ENCODE measurements around the gene ATF7. TPM values are rescaled to one million over a fixed set of nuclear protein-coding genes. Genes with fewer than 3 reads are reported as not detected.
"Not testable (repeated sequence)": the region's sequence is repeated elsewhere in the genome, so short reads cannot be mapped to it uniquely, and the experiment has no call there.

ATF7 gene
- total RNA-seq, 4 donors from 2014 or later: 14.2 to 29.7 (median 26.8) TPM

- TF ChIP-seq POLR2AphosphoS5 (IDR thresholded peaks at IDR 0.05) (no peak), CTCF (IDR thresholded peaks at IDR 0.05) (no peak), POLR2A (IDR thresholded peaks at IDR 0.05) (no peak), EP300 (IDR thresholded peaks at IDR 0.05; ENCODE audit: low read depth) (no peak)
- no peaks in the 10 kb centered on the region for H3K36me3 ChIP-seq
- no peaks in the 10 kb centered on the region for H3K27me3 ChIP-seq
- no peak for DNase-seq
- intact Hi-C loops (cut with DNase I; ENCODE audit: low total_unique reads): no loop called here
- 77 to 78% methylated on average over 1 of the region's 1 CpG for WGBS, 2 donors (ENCODE audit: low coverage in 1 of 2)
- H3K4me1 ChIP-seq: no peaks in the 10 kb centered on the region
- no peak overlapping the region for H3K4me3 ChIP-seq
- in situ Hi-C loops (cut with MboI; ENCODE audit: low pct_ligation_motif_present in 1 of 4, low pct_unique_long_range_greater_than_20kb in 1 of 4, low sequenced_read_pairs in 3 of 4): no loop called here
- no peak overlapping the region for H3K27ac ChIP-seq
- H3K9me3 ChIP-seq: no peaks in the 10 kb centered on the region
Measured at GRCh38 chr12:53651737-53652136, 25.6 kb upstream of the ATF7 start.

GRCh38 chr12:53646300-53646699 lies 20.1 kb upstream of the ATF7 start:
- H3K27ac ChIP-seq; H3K27me3 ChIP-seq; H3K9me3 ChIP-seq; in situ Hi-C loops (cut with MboI; ENCODE audit: low pct_ligation_motif_present in 1 of 4, low pct_unique_long_range_greater_than_20kb in 1 of 4, low sequenced_read_pairs in 3 of 4); intact Hi-C loops (cut with DNase I; ENCODE audit: low total_unique reads); H3K36me3 ChIP-seq; H3K4me3 ChIP-seq; DNase-seq; H3K4me1 ChIP-seq: not testable (repeated sequence)
- 90% methylated on average over 4 of the region's 4 CpGs; no CpG with 5 or more reads in 1 of the 2 donors for WGBS, 2 donors (ENCODE audit: low coverage in 1 of 2)

- Histone ChIP-seq H3K4me3 (no peak overlapping the region), H3K4me1 (no peaks in the 10 kb centered on the region), H3K36me3 (no peaks in the 10 kb centered on the region), H3K9me3 (no peaks in the 10 kb centered on the region), H3K27me3 (no peaks in the 10 kb centered on the region), H3K27ac (no peak overlapping the region)
- TF ChIP-seq POLR2A (IDR thresholded peaks at IDR 0.05): no peak
- no peak for TF ChIP-seq EP300 (IDR thresholded peaks at IDR 0.05; ENCODE audit: low read depth)
- no peak for TF ChIP-seq POLR2AphosphoS5 (IDR thresholded peaks at IDR 0.05)
- TF ChIP-seq CTCF (IDR thresholded peaks at IDR 0.05): no peak
- 62 to 83% methylated on average over 3 of the region's 3 CpGs for WGBS, 2 donors (ENCODE audit: low coverage in 1 of 2)
- DNase-seq: no peak
- intact Hi-C loops (cut with DNase I; ENCODE audit: low total_unique reads) (no loop called here), in situ Hi-C loops (cut with MboI; ENCODE audit: low pct_ligation_motif_present in 1 of 4, low pct_unique_long_range_greater_than_20kb in 1 of 4, low sequenced_read_pairs in 3 of 4) (no loop called here)
Measured at GRCh38 chr12:53645165-53645564, 19.0 kb upstream of the ATF7 start.

- 95% methylated on average over 3 of the region's 3 CpGs; no CpG with 5 or more reads in 1 of the 2 donors for WGBS, 2 donors (ENCODE audit: low coverage in 1 of 2)
- intact Hi-C loops (cut with DNase I; ENCODE audit: low total_unique reads): no loop called here
- Histone ChIP-seq H3K36me3 (no peaks in the 10 kb centered on the region), H3K27me3 (no peaks in the 10 kb centered on the region), H3K9me3 (no peaks in the 10 kb centered on the region), H3K27ac (no peak overlapping the region), H3K4me3 (no peak overlapping the region), H3K4me1 (no peaks in the 10 kb centered on the region)
- in situ Hi-C loops (cut with MboI; ENCODE audit: low pct_ligation_motif_present in 1 of 4, low pct_unique_long_range_greater_than_20kb in 1 of 4, low sequenced_read_pairs in 3 of 4): no loop called here
- no peak for TF ChIP-seq EP300 (IDR thresholded peaks at IDR 0.05; ENCODE audit: low read depth)
- no peak for TF ChIP-seq POLR2AphosphoS5 (IDR thresholded peaks at IDR 0.05)
- TF ChIP-seq CTCF (IDR thresholded peaks at IDR 0.05): no peak
- TF ChIP-seq POLR2A (IDR thresholded peaks at IDR 0.05): no peak
- no peak for DNase-seq
Measured at GRCh38 chr12:53644133-53644532, 18.0 kb upstream of the ATF7 start.

GRCh38 chr12:53643232-53643979 lies 17.2 kb upstream of the ATF7 start:
- no peak for TF ChIP-seq CTCF (IDR thresholded peaks at IDR 0.05)
- TF ChIP-seq POLR2AphosphoS5 (IDR thresholded peaks at IDR 0.05): no peak
- TF ChIP-seq POLR2A (IDR thresholded peaks at IDR 0.05): no peak
- TF ChIP-seq EP300 (IDR thresholded peaks at IDR 0.05; ENCODE audit: low read depth): no peak
- no peak overlapping the region for H3K27ac ChIP-seq
- no peaks in the 10 kb centered on the region for H3K36me3 ChIP-seq
- H3K4me3 ChIP-seq: no peak overlapping the region
- in situ Hi-C loops (cut with MboI; ENCODE audit: low pct_ligation_motif_present in 1 of 4, low pct_unique_long_range_greater_than_20kb in 1 of 4, low sequenced_read_pairs in 3 of 4): no loop called here
- H3K27me3 ChIP-seq: no peaks in the 10 kb centered on the region
- H3K9me3 ChIP-seq: no peaks in the 10 kb centered on the region
- WGBS, 2 donors (ENCODE audit: low coverage in 1 of 2): 54 to 74% methylated on average over 2 to 5 of the region's 5 CpGs
- intact Hi-C loops (cut with DNase I; ENCODE audit: low total_unique reads): no loop called here
- H3K4me1 ChIP-seq: no peaks in the 10 kb centered on the region
- no peak for DNase-seq
